Fibroblast of peridontal ligament (primary cell): Measurements from ENCODE around the gene EMC6.
A peak's percentile ranks its signal among the peaks of the same experiment; 100 is the strongest.

Experiments
- DNase-seq: peaks from one replicate; pipeline ENCODE4 v3.0.0-alpha.2; 2010; ENCODE audit errors: extremely low read depth

The EMC6 gene

GRCh38 chr17:3668279-3669084 is at the start of gene EMC6, which contains the start of gene TAX1BP3:
Gene EMC6 (plus strand): TSS chr17:3668812. CDS start chr17:3669147, 335 bp downstream.
Gene TAX1BP3 (minus strand): TSS chr17:3668578. CDS start chr17:3668526, 52 bp downstream.
- peak; percentile 97 for DNase-seq

GRCh38 chr17:3621146-3621720 is 47.4 kb upstream of the EMC6 start:
- no peak for DNase-seq

- DNase-seq = no peak
Measured at GRCh38 chr17:3622977-3623594, 45.5 kb upstream of the EMC6 start.

- no peak for DNase-seq
Measured at GRCh38 chr17:3626831-3627768, 41.5 kb upstream of the EMC6 start.

GRCh38 chr17:3627769-3628167 is 40.8 kb upstream of the EMC6 start:
- DNase-seq = no peak

- no peak for DNase-seq
Measured at GRCh38 chr17:3630781-3631180, 37.8 kb upstream of the EMC6 start.

GRCh38 chr17:3632287-3632686 is 36.3 kb upstream of the EMC6 start:
- no peak for DNase-seq

GRCh38 chr17:3635474-3636153 is 33.0 kb upstream of the EMC6 start:
- DNase-seq = no peak

- peak; percentile 90 for DNase-seq
Measured at GRCh38 chr17:3636154-3636907, 32.3 kb upstream of the EMC6 start, which contains the start of the genes CTNS and SHPK. Gene CTNS (plus strand): TSS chr17:3636760. CDS start chr17:3640207, 3,447 bp downstream. Gene SHPK (minus strand): TSS chr17:3636250. CDS start chr17:3636219, 31 bp downstream.

GRCh38 chr17:3636908-3637373 is 31.7 kb upstream of the EMC6 start:
- DNase-seq = no peak

- peak; percentile 67 for DNase-seq
Measured at GRCh38 chr17:3639981-3640596, 28.5 kb upstream of the EMC6 start.

- DNase-seq = no peak
Measured at GRCh38 chr17:3641014-3641413, 27.6 kb upstream of the EMC6 start.

- DNase-seq = no peak
Measured at GRCh38 chr17:3641717-3642486, 26.7 kb upstream of the EMC6 start.

- no peak for DNase-seq
Measured at GRCh38 chr17:3643889-3644349, 24.7 kb upstream of the EMC6 start.

GRCh38 chr17:3645310-3645709 is 23.3 kb upstream of the EMC6 start:
- no peak for DNase-seq

- no peak for DNase-seq
Measured at GRCh38 chr17:3647251-3647650, 21.4 kb upstream of the EMC6 start.

GRCh38 chr17:3647769-3648555 is 20.6 kb upstream of the EMC6 start:
- DNase-seq = peak; percentile 23

- DNase-seq = no peak
Measured at GRCh38 chr17:3655766-3656165, 12.8 kb upstream of the EMC6 start.
